ENCODE results near the gene ASTN1. TPM values are rescaled to one million over a fixed set of nuclear protein-coding genes. Genes with fewer than 3 reads are reported as not detected.

ASTN1 gene
- total RNA-seq, 1 experiment from 2014 or later = 0.42 TPM

DNA sequence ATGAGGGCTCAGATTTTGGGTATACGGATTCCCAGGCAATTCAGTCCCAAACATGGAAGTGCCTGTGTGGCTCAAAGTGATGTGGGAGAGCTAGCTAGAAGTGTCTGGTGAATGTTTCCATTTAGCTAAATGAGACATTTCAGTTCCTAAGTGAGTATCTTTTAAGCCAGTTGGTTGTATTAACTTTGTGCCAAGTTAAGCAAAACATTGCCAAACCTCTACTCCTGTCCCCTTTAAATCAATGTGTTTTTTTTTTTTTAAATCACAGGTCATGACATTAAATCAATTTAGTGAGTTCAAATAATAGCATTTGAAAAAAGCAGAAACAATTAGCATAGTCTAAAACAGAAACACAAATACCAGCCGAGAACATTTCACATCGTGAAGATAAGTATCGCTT is 230.1 kb downstream of the ASTN1 start:
- Histone ChIP-seq H2AFZ (ENCODE audit: low read depth, low read length, poor library complexity, severe bottlenecking) (no peak overlapping the region), H3K36me3 (ENCODE audit: control insufficient read depth in 1 of 2, insufficient read depth in 2 of 2, low read length in 2 of 2) (no peaks in the 10 kb centered on the region), H3K4me1 (ENCODE audit: control insufficient read depth in 1 of 2, insufficient read depth in 2 of 2, low read length in 2 of 2) (no peaks in the 10 kb centered on the region), H3K4me3 (replicated peaks in 1 of 2; ENCODE audit: low read depth in 1 of 2, low read length in 2 of 2) (no peak overlapping the region), H3K4me2 (ENCODE audit: low read length) (no peak overlapping the region), H3K9me2 (ENCODE audit: insufficient read depth) (no peaks in the 10 kb centered on the region), H3K9me3 (ENCODE audit: control insufficient read depth in 1 of 2, insufficient read depth in 1 of 2, low read depth in 1 of 2, low read length in 2 of 2) (no peaks in the 10 kb centered on the region), H3K9ac (ENCODE audit: low read length) (no peak overlapping the region), H4K20me1 (ENCODE audit: insufficient read depth) (no peaks in the 10 kb centered on the region), H3K27me3 (ENCODE audit: insufficient read depth, low read length) (peaks cover 50% of the 10 kb centered on the region), H3K27ac (ENCODE audit: low read depth, low read length) (no peak overlapping the region), H3K79me2 (ENCODE audit: insufficient read depth, low read length) (no peaks in the 10 kb centered on the region)
- CTCF ChIA-PET = interaction anchor here (0.7 kb wide), 1 partner anchor 36 kb away, joined by 3 read pairs; no protein-coding TSS in a partner anchor
- POLR2A ChIA-PET = no interaction called here
- no peak for ATAC-seq
- no TSS peak for BruUV-seq (replicated peaks)
- RAD21 ChIA-PET (ENCODE audit: low non-redundant PET in 1 of 2, low total read pairs in 2 of 2, uncharacterized antibody in 2 of 2, unreplicated experiment in 2 of 2) = no interaction called here
- DNase-seq (ENCODE audit: low read depth, low spot score) = no peak
- TF ChIP-seq CBX3 (IDR thresholded peaks at IDR 0.05; ENCODE audit: low read depth) (no peak), TCF7L2 (IDR thresholded peaks at IDR 0.05; ENCODE audit: borderline replicate concordance, extremely low read depth, insufficient read depth, insufficient read length) (no peak), POLR2A (IDR thresholded peaks at IDR 0.05; ENCODE audit: borderline replicate concordance, extremely low read depth, insufficient read depth, insufficient read length) (no peak), ELF1 (IDR thresholded peaks at IDR 0.05; ENCODE audit: borderline replicate concordance, low read depth) (no peak), YY1 (IDR thresholded peaks at IDR 0.05; ENCODE audit: extremely low read depth, insufficient replicate concordance, low read depth, low read length) (no peak), FOSL1 (IDR thresholded peaks at IDR 0.05; ENCODE audit: low read depth) (no peak), JUND (IDR thresholded peaks at IDR 0.05) (no peak), SIN3A (IDR thresholded peaks at IDR 0.05; ENCODE audit: low read depth) (no peak)
- TF ChIP-seq, protein P1, sequence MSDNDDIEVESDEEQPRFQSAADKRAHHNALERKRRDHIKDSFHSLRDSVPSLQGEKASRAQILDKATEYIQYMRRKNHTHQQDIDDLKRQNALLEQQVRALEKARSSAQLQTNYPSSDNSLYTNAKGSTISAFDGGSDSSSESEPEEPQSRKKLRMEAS (IDR thresholded peaks at IDR 0.05) = no peak
- intact Hi-C loops (cut with micrococcal nuclease) = no loop called here

DNA sequence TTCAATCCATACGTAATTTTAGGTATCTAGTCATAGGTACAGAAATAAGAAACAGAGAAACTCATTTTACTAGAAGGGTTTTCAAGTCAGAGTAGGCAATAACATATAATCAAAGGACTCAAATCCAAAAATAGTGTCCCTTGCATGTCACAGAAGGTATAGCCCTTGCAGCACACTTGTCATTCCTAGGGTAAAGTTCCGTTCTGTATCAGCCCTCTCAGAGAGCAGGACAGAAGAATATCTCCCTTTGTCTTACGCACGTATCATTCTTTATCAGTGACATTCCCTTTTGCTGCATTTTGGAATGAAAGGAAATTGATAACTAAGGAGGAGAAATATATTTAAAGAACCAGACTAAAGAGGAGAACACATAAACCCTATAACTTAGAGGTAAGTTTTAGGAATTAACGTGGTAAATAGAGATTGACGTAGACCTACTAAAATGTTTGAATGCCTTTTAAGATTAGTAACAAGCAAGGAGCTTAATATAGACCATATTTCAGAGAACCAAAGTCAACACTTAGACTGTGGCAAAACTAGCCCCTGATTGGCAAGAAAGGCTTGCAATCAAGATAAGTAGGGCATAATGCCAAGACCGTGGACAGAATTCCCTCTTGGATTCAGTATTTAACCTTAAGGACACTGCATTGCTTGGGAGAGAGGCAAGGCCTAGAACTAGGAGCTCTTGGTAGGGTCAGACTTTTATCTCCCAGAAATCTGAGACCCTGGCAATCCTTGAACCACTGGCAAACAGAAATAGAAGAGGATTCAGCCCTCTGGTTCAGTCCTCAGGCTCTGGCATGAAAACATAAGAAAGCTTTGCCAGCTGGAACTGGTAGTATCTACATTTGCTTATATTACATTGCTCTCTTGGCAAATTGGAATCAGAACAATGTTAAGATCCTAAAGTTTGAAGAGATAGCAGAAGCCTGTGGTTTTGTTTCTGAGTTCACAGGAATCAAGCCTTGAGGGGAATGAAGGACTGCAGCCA is 232.1 kb downstream of the ASTN1 start:
- H3K9me3 ChIP-seq (ENCODE audit: control insufficient read depth in 1 of 2, insufficient read depth in 1 of 2, low read depth in 1 of 2, low read length in 2 of 2) = no peaks in the 10 kb centered on the region
- H3K27me3 ChIP-seq (ENCODE audit: insufficient read depth, low read length) = peaks cover 51% of the 10 kb centered on the region
- no TSS peak for BruUV-seq (replicated peaks)
- no peak for TF ChIP-seq YY1 (IDR thresholded peaks at IDR 0.05; ENCODE audit: extremely low read depth, insufficient replicate concordance, low read depth, low read length)
- TF ChIP-seq, protein P2, sequence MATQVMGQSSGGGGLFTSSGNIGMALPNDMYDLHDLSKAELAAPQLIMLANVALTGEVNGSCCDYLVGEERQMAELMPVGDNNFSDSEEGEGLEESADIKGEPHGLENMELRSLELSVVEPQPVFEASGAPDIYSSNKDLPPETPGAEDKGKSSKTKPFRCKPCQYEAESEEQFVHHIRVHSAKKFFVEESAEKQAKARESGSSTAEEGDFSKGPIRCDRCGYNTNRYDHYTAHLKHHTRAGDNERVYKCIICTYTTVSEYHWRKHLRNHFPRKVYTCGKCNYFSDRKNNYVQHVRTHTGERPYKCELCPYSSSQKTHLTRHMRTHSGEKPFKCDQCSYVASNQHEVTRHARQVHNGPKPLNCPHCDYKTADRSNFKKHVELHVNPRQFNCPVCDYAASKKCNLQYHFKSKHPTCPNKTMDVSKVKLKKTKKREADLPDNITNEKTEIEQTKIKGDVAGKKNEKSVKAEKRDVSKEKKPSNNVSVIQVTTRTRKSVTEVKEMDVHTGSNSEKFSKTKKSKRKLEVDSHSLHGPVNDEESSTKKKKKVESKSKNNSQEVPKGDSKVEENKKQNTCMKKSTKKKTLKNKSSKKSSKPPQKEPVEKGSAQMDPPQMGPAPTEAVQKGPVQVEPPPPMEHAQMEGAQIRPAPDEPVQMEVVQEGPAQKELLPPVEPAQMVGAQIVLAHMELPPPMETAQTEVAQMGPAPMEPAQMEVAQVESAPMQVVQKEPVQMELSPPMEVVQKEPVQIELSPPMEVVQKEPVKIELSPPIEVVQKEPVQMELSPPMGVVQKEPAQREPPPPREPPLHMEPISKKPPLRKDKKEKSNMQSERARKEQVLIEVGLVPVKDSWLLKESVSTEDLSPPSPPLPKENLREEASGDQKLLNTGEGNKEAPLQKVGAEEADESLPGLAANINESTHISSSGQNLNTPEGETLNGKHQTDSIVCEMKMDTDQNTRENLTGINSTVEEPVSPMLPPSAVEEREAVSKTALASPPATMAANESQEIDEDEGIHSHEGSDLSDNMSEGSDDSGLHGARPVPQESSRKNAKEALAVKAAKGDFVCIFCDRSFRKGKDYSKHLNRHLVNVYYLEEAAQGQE (IDR thresholded peaks at IDR 0.05; ENCODE audit: low read depth) = no peak
- no peak for TF ChIP-seq ELF1 (IDR thresholded peaks at IDR 0.05; ENCODE audit: borderline replicate concordance, low read depth)
- TF ChIP-seq EZH2phosphoT487 (IDR thresholded peaks at IDR 0.05; ENCODE audit: borderline replicate concordance) = no peak
- no peak for TF ChIP-seq POLR2A (IDR thresholded peaks at IDR 0.05; ENCODE audit: borderline replicate concordance, extremely low read depth, insufficient read depth, insufficient read length)
- no peak for TF ChIP-seq RAD21 (IDR thresholded peaks at IDR 0.05; ENCODE audit: low read depth)
- H3K36me3 ChIP-seq (ENCODE audit: control insufficient read depth in 1 of 2, insufficient read depth in 2 of 2, low read length in 2 of 2) = no peaks in the 10 kb centered on the region
- no peaks in the 10 kb centered on the region for H3K9me2 ChIP-seq (ENCODE audit: insufficient read depth)
- CTCF ChIA-PET = no interaction called here
- no peak overlapping the region for H2AFZ ChIP-seq (ENCODE audit: low read depth, low read length, poor library complexity, severe bottlenecking)
- ATAC-seq (no peak), DNase-seq (ENCODE audit: low read depth, low spot score) (no peak)
- H3K9ac ChIP-seq (ENCODE audit: low read length) = no peak overlapping the region
- H3K4me3 ChIP-seq (replicated peaks in 1 of 2; ENCODE audit: low read depth in 1 of 2, low read length in 2 of 2) = no peak overlapping the region
- RAD21 ChIA-PET (ENCODE audit: low non-redundant PET in 1 of 2, low total read pairs in 2 of 2, uncharacterized antibody in 2 of 2, unreplicated experiment in 2 of 2) = no interaction called here
- no peak overlapping the region for H3K27ac ChIP-seq (ENCODE audit: low read depth, low read length)
- no peak overlapping the region for H3K4me2 ChIP-seq (ENCODE audit: low read length)
- POLR2A ChIA-PET = no interaction called here
- intact Hi-C loops (cut with micrococcal nuclease) = no loop called here
- no peaks in the 10 kb centered on the region for H4K20me1 ChIP-seq (ENCODE audit: insufficient read depth)
- no peaks in the 10 kb centered on the region for H3K79me2 ChIP-seq (ENCODE audit: insufficient read depth, low read length)
- H3K4me1 ChIP-seq (ENCODE audit: control insufficient read depth in 1 of 2, insufficient read depth in 2 of 2, low read length in 2 of 2) = no peaks in the 10 kb centered on the region

Measured in HCT116 (cell line).